BLaER1 treated with 17β-estradiol and CSF1 and Interleukin-3, amounts not matched to agents 10 nM and 100 nM (cell line): ENCODE data around the gene PTPN14.
"Not testable (repeated sequence)": the region's sequence is repeated elsewhere in the genome, so short reads cannot be mapped to it uniquely, and the experiment has no call there.

Source experiments
- H3K27ac ChIP-seq, 11 experiments: shearing (Covaris generic); formaldehyde crosslinking; 2 replicates each; pipeline ENCODE4 v1.8.1; 2022
- H3K27me3 ChIP-seq, 11 experiments: shearing (Covaris generic); formaldehyde crosslinking; 2 replicates each; pipeline ENCODE4 v1.8.1; 2022
- H3K36me3 ChIP-seq, 11 experiments: shearing (Covaris generic); formaldehyde crosslinking; 2 replicates each; pipeline ENCODE4 v1.8.1; 2022
- H3K4me1 ChIP-seq, 10 experiments: shearing (Covaris generic); formaldehyde crosslinking; 2 replicates each; pipeline ENCODE4 v1.8.1; 2022
- H3K4me2 ChIP-seq, 11 experiments: shearing (Covaris generic); formaldehyde crosslinking; 2 replicates each; pipeline ENCODE4 v1.8.1; 2022
- H3K4me3 ChIP-seq, 10 experiments: shearing (Covaris generic); formaldehyde crosslinking; 2 replicates each; pipeline ENCODE4 v1.8.1; 2022
- H3K9ac ChIP-seq, 11 experiments: shearing (Covaris generic); formaldehyde crosslinking; 2 replicates each; pipeline ENCODE4 v1.8.1; 2022
- H3K9me3 ChIP-seq, 11 experiments: shearing (Covaris generic); formaldehyde crosslinking; replicated peaks in 1 of 11; 2 replicates each; pipeline ENCODE4 v1.8.1; 2022
- H4K20me1 ChIP-seq, 11 experiments: shearing (Covaris generic); formaldehyde crosslinking; 2 replicates each; pipeline ENCODE4 v1.8.1; 2022
- Cebpa-rat ChIP-seq, 11 experiments: shearing (Covaris generic); IDR thresholded peaks; 2 replicates each; pipeline ENCODE4 v1.8.1; 2022

Gene PTPN14

DNA sequence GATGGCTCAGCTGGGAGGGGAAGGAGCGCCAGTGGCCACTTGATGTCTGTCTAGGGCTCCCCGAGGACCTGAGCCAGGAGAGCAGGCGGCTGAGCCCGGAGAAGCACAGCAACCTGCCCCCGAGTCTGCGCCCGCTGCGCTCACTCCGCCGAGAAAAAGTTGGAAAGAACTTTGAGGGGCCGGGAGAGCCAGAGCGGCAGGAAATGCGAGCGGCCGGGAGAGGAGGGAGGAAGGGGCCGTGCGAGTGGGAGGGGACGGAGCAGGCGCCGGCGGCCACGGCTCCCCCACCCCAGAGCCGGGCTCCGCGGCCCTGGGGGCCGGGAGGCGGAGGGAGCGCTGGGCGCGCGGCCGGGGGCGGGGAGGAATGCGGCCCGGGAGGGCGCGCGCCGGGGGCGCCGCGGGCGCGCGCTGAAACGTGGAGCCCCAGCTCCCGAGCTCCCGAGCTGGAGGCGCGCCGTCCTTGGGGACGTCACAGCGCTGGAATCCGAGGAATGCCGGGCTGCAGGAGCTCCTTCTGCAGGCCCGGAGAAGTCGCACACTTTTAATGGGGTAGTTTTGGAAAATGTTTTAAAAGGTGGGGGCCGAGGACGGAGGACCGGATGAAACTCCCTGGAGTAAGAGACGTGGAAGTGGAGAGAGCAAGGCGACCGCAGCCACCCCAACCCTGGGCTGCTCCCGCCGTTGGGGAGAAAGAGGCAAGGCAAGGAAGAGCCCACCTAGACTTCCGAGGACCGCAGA lies at the start of gene PTPN14:
Gene PTPN14 (minus strand): TSS at position 167 of the 738 bp plus-strand sequence. CDS start 86,799 bp downstream, outside the sequence.
- no peaks in the 10 kb centered on the region for H3K9me3 ChIP-seq
- peak within 1 kb of the TSS in 7 of 11 experiments; percentile 2 to 44 (median 30); a peak in 9 of 22 replicates for H3K27ac ChIP-seq
- peak within 1 kb of the TSS; percentile 89 to 100 (median 98) for H3K4me2 ChIP-seq
- peak within 1 kb of the TSS; percentile 69 to 82 (median 77) for H3K4me3 ChIP-seq
- no peaks in the 10 kb centered on the region for H3K36me3 ChIP-seq
- no peaks in the 10 kb centered on the region for H4K20me1 ChIP-seq
- H3K9ac ChIP-seq, result peak within 1 kb of the TSS; percentile 22 to 78 (median 71); a peak in 21 of 22 replicates
- no peak for TF ChIP-seq Cebpa-rat (IDR thresholded peaks at IDR 0.05)
- peaks cover 0 to 11% (median 7%) of the 10 kb centered on the region in 10 experiments; a peak in 13 of 20 replicates for H3K4me1 ChIP-seq
- peaks cover 30 to 44% (median 39%) of the 10 kb centered on the region in 11 experiments for H3K27me3 ChIP-seq

- Histone ChIP-seq H3K27ac (no peak overlapping the region), H3K9ac (no peak overlapping the region), H3K36me3 (no peaks in the 10 kb centered on the region), H3K27me3 (no peaks in the 10 kb centered on the region), H3K9me3 (no peaks in the 10 kb centered on the region), H4K20me1 (no peaks in the 10 kb centered on the region), H3K4me1 (no peaks in the 10 kb centered on the region), H3K4me2 (no peak overlapping the region), H3K4me3 (no peak overlapping the region)
- no peak for TF ChIP-seq Cebpa-rat (IDR thresholded peaks at IDR 0.05)
Observed at GRCh38 chr1:214593158-214593557, 41.8 kb upstream of the PTPN14 start.

GRCh38 chr1:214591918-214592317 lies 40.5 kb upstream of the PTPN14 start:
- H4K20me1 ChIP-seq, H3K27me3 ChIP-seq, H3K4me1 ChIP-seq, H3K36me3 ChIP-seq, H3K9me3 ChIP-seq, H3K4me2 ChIP-seq, H3K4me3 ChIP-seq, H3K27ac ChIP-seq, H3K9ac ChIP-seq: not testable (repeated sequence)

DNA sequence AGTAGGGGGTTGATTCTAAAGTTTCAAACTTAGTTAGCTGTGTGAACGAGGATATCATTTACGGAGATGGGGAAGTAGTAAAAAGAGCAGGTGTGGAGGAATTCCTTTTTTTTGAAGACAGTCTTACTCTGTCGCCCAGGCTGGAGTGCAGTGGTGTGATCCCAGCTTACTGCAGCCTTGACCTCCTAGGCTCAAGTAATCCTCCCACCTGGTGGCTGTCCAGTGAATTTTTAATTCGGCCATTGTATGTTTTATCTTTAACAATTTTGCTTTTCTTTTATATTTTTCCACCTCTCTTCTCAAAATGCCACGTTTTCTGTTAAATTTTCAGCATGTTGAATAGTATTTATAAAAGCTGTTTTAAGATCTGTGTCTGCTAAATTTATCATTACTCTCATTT lies 39.3 kb upstream of the PTPN14 start:
- no peak overlapping the region for H3K4me3 ChIP-seq
- H3K9ac ChIP-seq, result no peak overlapping the region
- no peaks in the 10 kb centered on the region for H3K9me3 ChIP-seq
- no peak overlapping the region for H3K27ac ChIP-seq
- no peaks in the 10 kb centered on the region for H3K36me3 ChIP-seq
- no peak overlapping the region for H3K4me2 ChIP-seq
- H3K27me3 ChIP-seq, result no peaks in the 10 kb centered on the region
- no peak for TF ChIP-seq Cebpa-rat (IDR thresholded peaks at IDR 0.05)
- H4K20me1 ChIP-seq, result no peaks in the 10 kb centered on the region
- peaks cover 0 to under 1% (median 0%) of the 10 kb centered on the region in 10 experiments; a peak in 1 of 20 replicates for H3K4me1 ChIP-seq

- H3K4me2 ChIP-seq, result no peak overlapping the region
- H4K20me1 ChIP-seq, result no peaks in the 10 kb centered on the region
- H3K9me3 ChIP-seq, result no peaks in the 10 kb centered on the region
- no peak overlapping the region for H3K27ac ChIP-seq
- H3K36me3 ChIP-seq, result no peaks in the 10 kb centered on the region
- no peaks in the 10 kb centered on the region for H3K27me3 ChIP-seq
- no peak overlapping the region for H3K9ac ChIP-seq
- H3K4me1 ChIP-seq, result peaks cover 0 to 14% (median 0%) of the 10 kb centered on the region in 10 experiments; a peak in 4 of 20 replicates
- TF ChIP-seq Cebpa-rat (IDR thresholded peaks at IDR 0.05), result no peak
- no peak overlapping the region for H3K4me3 ChIP-seq
Observed at GRCh38 chr1:214588963-214589597, 37.7 kb upstream of the PTPN14 start.

DNA sequence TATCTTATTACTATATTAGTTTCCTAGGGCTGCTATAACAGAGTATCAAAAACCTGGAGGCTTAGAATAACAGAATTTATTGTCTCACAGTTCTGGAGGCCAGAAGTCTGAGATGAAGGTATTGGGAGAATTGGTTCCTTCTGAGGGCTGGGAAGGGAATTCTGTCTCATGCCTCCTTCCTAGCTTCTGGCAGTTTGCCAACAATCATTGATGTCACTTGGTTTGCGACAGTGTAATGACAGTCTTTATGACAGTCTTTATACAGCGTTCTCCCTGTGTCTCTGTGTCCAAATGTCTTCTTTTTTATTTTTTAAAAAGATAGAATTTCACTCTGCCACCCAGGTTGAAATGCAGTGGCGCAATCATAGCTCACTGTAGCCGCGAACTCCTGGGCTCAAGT lies 35.8 kb upstream of the PTPN14 start:
- TF ChIP-seq Cebpa-rat (IDR thresholded peaks at IDR 0.05), result no peak
- no peak overlapping the region for H3K4me3 ChIP-seq
- no peaks in the 10 kb centered on the region for H3K36me3 ChIP-seq
- no peaks in the 10 kb centered on the region for H3K9me3 ChIP-seq
- H4K20me1 ChIP-seq, result no peaks in the 10 kb centered on the region
- H3K4me2 ChIP-seq, result no peak overlapping the region
- H3K4me1 ChIP-seq, result peaks cover 0 to 14% (median 0%) of the 10 kb centered on the region in 10 experiments; a peak in 4 of 20 replicates
- no peaks in the 10 kb centered on the region for H3K27me3 ChIP-seq
- H3K27ac ChIP-seq, result no peak overlapping the region
- H3K9ac ChIP-seq, result no peak overlapping the region

DNA sequence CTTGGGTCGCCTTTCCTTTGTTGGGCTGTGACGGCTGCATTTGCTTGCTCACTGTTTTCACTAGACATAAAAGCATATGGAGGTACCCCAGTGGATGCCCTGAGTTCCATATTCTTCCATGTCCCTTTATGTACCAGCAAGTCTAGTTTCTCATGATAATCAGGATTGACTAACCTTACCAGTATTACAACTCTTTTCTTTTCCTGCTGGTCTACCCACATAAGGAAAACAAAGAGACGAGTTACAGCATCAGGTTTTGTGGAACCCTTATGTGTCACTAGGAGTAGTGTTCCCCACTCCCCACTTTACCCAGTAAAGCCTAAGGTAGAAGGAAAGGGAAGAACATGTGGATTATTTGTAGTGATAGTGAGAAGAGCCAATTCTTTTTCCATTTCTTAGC lies 35.2 kb upstream of the PTPN14 start:
- peaks cover 0 to 14% (median 0%) of the 10 kb centered on the region in 10 experiments; a peak in 4 of 20 replicates for H3K4me1 ChIP-seq
- H3K4me3 ChIP-seq, result no peak overlapping the region
- no peaks in the 10 kb centered on the region for H3K27me3 ChIP-seq
- H4K20me1 ChIP-seq, result no peaks in the 10 kb centered on the region
- no peak for TF ChIP-seq Cebpa-rat (IDR thresholded peaks at IDR 0.05)
- no peak overlapping the region for H3K4me2 ChIP-seq
- H3K9me3 ChIP-seq, result no peaks in the 10 kb centered on the region
- H3K36me3 ChIP-seq, result no peaks in the 10 kb centered on the region
- no peak overlapping the region for H3K27ac ChIP-seq
- H3K9ac ChIP-seq, result no peak overlapping the region

DNA sequence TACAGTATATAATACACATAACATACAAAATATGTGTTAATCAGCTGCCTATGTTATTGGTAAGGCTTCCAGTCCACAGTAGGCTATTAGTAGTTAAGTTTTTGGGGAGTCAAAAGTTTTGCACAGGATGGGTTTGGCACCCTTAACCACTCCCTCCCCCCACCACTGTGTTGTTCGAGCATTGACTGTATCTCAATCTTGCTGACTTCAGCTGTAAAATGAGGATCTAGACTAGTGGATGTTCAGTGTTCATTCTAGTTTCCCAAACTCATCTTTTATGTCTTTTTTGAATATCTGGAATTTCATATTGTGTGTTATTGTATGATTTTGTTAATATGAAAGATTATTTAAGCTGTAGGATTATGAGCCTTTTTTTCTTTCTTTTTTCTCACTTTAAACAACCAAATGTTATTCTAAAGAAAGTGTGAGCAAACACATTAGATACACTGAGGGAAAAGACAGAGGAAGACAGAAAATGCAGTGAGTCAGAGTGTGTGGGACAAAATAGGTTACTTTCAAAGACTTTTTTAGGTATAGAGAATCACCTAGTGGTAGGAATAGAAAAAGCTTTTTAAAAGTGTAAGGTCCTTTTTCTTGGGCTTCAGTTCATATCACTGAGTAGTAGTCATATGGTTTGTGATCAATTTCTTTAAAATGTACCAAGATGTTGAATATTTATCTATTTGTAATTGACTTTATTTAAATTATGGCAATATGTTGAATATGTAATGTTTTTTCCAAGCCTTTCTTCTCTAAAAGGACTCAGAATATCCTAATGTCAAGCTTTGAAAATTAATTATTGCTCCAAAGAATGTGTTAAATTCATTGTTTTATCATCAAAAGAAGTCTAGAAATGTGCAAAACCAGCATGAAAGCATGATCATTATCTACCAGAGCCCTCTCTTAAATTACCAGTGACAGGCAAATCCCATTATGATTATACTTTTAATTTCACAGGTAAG lies 33.7 kb upstream of the PTPN14 start:
- TF ChIP-seq Cebpa-rat (IDR thresholded peaks at IDR 0.05), result no peak
- H3K9me3 ChIP-seq, result no peaks in the 10 kb centered on the region
- no peak overlapping the region for H3K27ac ChIP-seq
- no peaks in the 10 kb centered on the region for H3K36me3 ChIP-seq
- 0 out of 22 replicates have a peak overlapping the region, but pooled peaks of 1 of the 11 experiments have one; percentile 17 for H3K4me2 ChIP-seq
- no peak overlapping the region for H3K9ac ChIP-seq
- no peaks in the 10 kb centered on the region for H4K20me1 ChIP-seq
- no peak overlapping the region for H3K4me3 ChIP-seq
- peaks cover 0 to 14% (median 0%) of the 10 kb centered on the region in 10 experiments; a peak in 5 of 20 replicates for H3K4me1 ChIP-seq
- H3K27me3 ChIP-seq, result no peaks in the 10 kb centered on the region
